Panc1 (cell line): ENCODE results near the gene EXOC6B. TPM values are rescaled to one million over a fixed set of nuclear protein-coding genes. Genes with fewer than 3 reads are reported as not detected.
"Not testable (repeated sequence)": the region's sequence is repeated elsewhere in the genome, so short reads cannot be mapped to it uniquely, and the experiment has no call there.

Source experiments
- ATAC-seq: fragments of 200-7000 bp; cut with Tn5 transposase; 2 replicates; pipeline ENCODE4 v1.9.1; 2020; ENCODE audit warnings: mild to moderate bottlenecking, moderate library complexity
- BruUV-seq: library from RNA; stranded (reverse); fragments of 400-500 nt; replicated peaks from 2 replicates; lab custom pipeline; 2021; lab: Mats Ljungman, UMichigan
- CTCF ChIA-PET: fragments of 300-600 bp; sonication (Branson Sonifier 250); formaldehyde crosslinking; loops from one replicate; lab custom pipeline; 2022; ENCODE audit warnings: antibody characterized with exemption; lab: Charles Lee
- POLR2A ChIA-PET: fragments of 300-600 bp; sonication (Branson Sonifier 250); formaldehyde crosslinking; loops from one replicate; lab custom pipeline; 2022; ENCODE audit warnings: antibody characterized with exemption; lab: Charles Lee
- DNase-seq: peaks from one replicate; pipeline ENCODE4 v3.0.0-alpha.2; 2010; ENCODE audit warnings: low read depth, low spot score
- H3K27ac ChIP-seq: 2 replicates; pipeline ENCODE4 v1.5.1; 2011; ENCODE audit warnings: mild to moderate bottlenecking, low read length, inconsistent platforms
- H3K27me3 ChIP-seq: fragments of 200-500 bp; sonication (Bioruptor generic); 2 replicates; pipeline ENCODE4 v1.6.0; 2014; ENCODE audit warnings: low read length, inconsistent platforms; ENCODE audit not compliant: control insufficient read depth, insufficient read depth
- H3K36me3 ChIP-seq: fragments of 200-500 bp; sonication (Bioruptor generic); 2 replicates; pipeline ENCODE4 v1.5.1; 2014; ENCODE audit warnings: inconsistent platforms, mild to moderate bottlenecking, low read length, moderate library complexity; ENCODE audit not compliant: control insufficient read depth, insufficient read depth
- H3K4me1 ChIP-seq: 2 replicates; pipeline ENCODE4 v1.5.1; 2011; ENCODE audit warnings: inconsistent platforms, mild to moderate bottlenecking, low read length, moderate library complexity; ENCODE audit not compliant: control insufficient read depth, insufficient read depth
- H3K4me3 ChIP-seq, 2 experiments: 2 replicates each; pipeline ENCODE4 v1.5.1; 2011 to 2012; ENCODE audit warnings: low read depth in 2 of 2, low read length in 2 of 2, mild to moderate bottlenecking in 2 of 2, inconsistent platforms in 1 of 2, moderate library complexity in 1 of 2
- H3K9me3 ChIP-seq: fragments of 200-500 bp; sonication (Bioruptor generic); 2 replicates; pipeline ENCODE4 v1.5.1; 2014; ENCODE audit warnings: low read depth, mild to moderate bottlenecking, inconsistent platforms, low read length, moderate library complexity; ENCODE audit not compliant: control insufficient read depth, insufficient read depth
- POLR2AphosphoS5 ChIP-seq: IDR thresholded peaks from 2 replicates; pipeline ENCODE4 v1.6.1; 2012; ENCODE audit warnings: mild to moderate bottlenecking, low read depth, low read length, moderate library complexity
- REST ChIP-seq, 2 experiments: IDR thresholded peaks; 2 replicates each; pipeline ENCODE4 v1.6.1; 2011 to 2012; ENCODE audit warnings: low read depth in 2 of 2, control low read depth in 1 of 2, low read length in 1 of 2, mild to moderate bottlenecking in 1 of 2, moderate library complexity in 1 of 2; ENCODE audit not compliant: insufficient read depth in 1 of 2
- SIN3A ChIP-seq: IDR thresholded peaks from 2 replicates; pipeline ENCODE4 v1.6.1; 2012; ENCODE audit warnings: low read depth, mild to moderate bottlenecking, low read length, moderate library complexity, borderline replicate concordance; ENCODE audit not compliant: insufficient read depth
- TCF7L2 ChIP-seq: IDR thresholded peaks from 2 replicates; pipeline ENCODE4 v1.6.1; 2011; ENCODE audit warnings: mild to moderate bottlenecking, low read depth, low read length, inconsistent platforms
- in situ Hi-C: cut with HindIII; loops from 2 replicates; pipeline ENCODE4 v1.10.0; 2016; ENCODE audit warnings: low sequenced_read_pairs, low pct_unique_long_range_greater_than_20kb
- intact Hi-C: fragments of 100-400 bp; cut with micrococcal nuclease; formaldehyde crosslinking; loops from one replicate; pipeline ENCODE4 v1.10.0; 2022; ENCODE audit not compliant: unreplicated experiment
- total RNA-seq: library from RNA; stranded (reverse); gene quantifications from one replicate; pipeline ENCODE4 v1.2.1, GENCODE V29; 2021; ENCODE audit not compliant: unreplicated experiment
- TF ChIP-seq, protein P1 (sequence below): fragments of 450-650 bp; IDR thresholded peaks from 2 replicates; pipeline ENCODE4 v1.5.1; 2017; ENCODE audit warnings: mild to moderate bottlenecking

The EXOC6B gene
- total RNA-seq, 1 experiment from 2014 or later = 23.2 TPM

- TF ChIP-seq POLR2AphosphoS5 = no peak
- TF ChIP-seq REST (IDR thresholded peaks at IDR 0.05; ENCODE audit: insufficient read depth in 1 of 2, low read depth in 2 of 2, low read length in 1 of 2) = no peak
- TF ChIP-seq, protein P1, sequence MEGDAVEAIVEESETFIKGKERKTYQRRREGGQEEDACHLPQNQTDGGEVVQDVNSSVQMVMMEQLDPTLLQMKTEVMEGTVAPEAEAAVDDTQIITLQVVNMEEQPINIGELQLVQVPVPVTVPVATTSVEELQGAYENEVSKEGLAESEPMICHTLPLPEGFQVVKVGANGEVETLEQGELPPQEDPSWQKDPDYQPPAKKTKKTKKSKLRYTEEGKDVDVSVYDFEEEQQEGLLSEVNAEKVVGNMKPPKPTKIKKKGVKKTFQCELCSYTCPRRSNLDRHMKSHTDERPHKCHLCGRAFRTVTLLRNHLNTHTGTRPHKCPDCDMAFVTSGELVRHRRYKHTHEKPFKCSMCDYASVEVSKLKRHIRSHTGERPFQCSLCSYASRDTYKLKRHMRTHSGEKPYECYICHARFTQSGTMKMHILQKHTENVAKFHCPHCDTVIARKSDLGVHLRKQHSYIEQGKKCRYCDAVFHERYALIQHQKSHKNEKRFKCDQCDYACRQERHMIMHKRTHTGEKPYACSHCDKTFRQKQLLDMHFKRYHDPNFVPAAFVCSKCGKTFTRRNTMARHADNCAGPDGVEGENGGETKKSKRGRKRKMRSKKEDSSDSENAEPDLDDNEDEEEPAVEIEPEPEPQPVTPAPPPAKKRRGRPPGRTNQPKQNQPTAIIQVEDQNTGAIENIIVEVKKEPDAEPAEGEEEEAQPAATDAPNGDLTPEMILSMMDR = no peak
- no peak for TF ChIP-seq TCF7L2
- TF ChIP-seq SIN3A = no peak
- Histone ChIP-seq H3K4me3 (no peak overlapping the region), H3K4me1 (no peaks in the 10 kb centered on the region), H3K9me3 (no peaks in the 10 kb centered on the region), H3K27ac (no peak overlapping the region), H3K27me3 (no peaks in the 10 kb centered on the region), H3K36me3 (no peaks in the 10 kb centered on the region)
- ChIA-PET POLR2A (no interaction called here), CTCF (no interaction called here)
- intact Hi-C loops (no loop called here), in situ Hi-C loops (no loop called here)
- ATAC-seq = no peak
- BruUV-seq = no TSS peak
- DNase-seq = no peak
Observed at GRCh38 chr2:72539071-72539552, 286.7 kb downstream of the EXOC6B start.

GRCh38 chr2:72538486-72538885, 287.3 kb downstream of the EXOC6B start:
- no peak overlapping the region for H3K27ac ChIP-seq
- intact Hi-C loops = no loop called here
- H3K4me3 ChIP-seq = no peak overlapping the region
- H3K9me3 ChIP-seq = no peaks in the 10 kb centered on the region
- ATAC-seq (no peak), DNase-seq (no peak)
- CTCF ChIA-PET = no interaction called here
- H3K27me3 ChIP-seq = no peaks in the 10 kb centered on the region
- POLR2A ChIA-PET = no interaction called here
- in situ Hi-C loops = no loop called here
- H3K36me3 ChIP-seq = no peaks in the 10 kb centered on the region
- TF ChIP-seq TCF7L2 (no peak), SIN3A (no peak), POLR2AphosphoS5 (no peak), REST (IDR thresholded peaks at IDR 0.05; ENCODE audit: insufficient read depth in 1 of 2, low read depth in 2 of 2, low read length in 1 of 2) (no peak)
- TF ChIP-seq, protein P1 = no peak
- H3K4me1 ChIP-seq = no peaks in the 10 kb centered on the region
- no TSS peak for BruUV-seq

DNA sequence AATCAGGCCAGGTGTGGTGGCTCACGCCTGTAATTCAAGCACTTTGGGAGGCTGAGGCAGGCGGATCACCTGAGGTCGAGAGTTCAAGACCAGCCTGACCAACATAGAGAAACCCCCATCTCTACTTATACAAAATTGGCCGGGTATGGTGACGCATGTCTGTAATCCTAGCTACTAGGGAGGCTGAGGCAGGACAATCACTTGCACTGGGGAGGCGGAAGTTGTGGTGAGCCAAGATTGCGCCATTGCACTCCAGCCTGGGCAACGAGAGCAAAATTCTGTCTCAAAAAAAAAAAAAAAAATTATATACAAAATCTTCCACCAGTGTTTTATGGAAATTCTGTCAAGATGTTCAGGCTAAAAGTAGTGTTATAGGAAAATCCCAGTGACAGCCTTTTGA, 290.2 kb downstream of the EXOC6B start:
- CTCF ChIA-PET, H3K36me3 ChIP-seq, ATAC-seq, BruUV-seq, intact Hi-C loops, H3K27ac ChIP-seq, H3K4me3 ChIP-seq, POLR2A ChIA-PET, DNase-seq, in situ Hi-C loops, H3K9me3 ChIP-seq, H3K27me3 ChIP-seq, H3K4me1 ChIP-seq: not testable (repeated sequence)
